Endometrium (tissue), 2 donors: ENCODE data around the gene PPT2.

ENCODE experiments used
- FAIRE-seq: peaks from 2 replicates; lab custom pipeline; 2012; peaks lifted over from hg19 to GRCh38; lab: Jason Lieb, UNC
- donor health status: control.
- donor health status: control.

Gene PPT2

DNA sequence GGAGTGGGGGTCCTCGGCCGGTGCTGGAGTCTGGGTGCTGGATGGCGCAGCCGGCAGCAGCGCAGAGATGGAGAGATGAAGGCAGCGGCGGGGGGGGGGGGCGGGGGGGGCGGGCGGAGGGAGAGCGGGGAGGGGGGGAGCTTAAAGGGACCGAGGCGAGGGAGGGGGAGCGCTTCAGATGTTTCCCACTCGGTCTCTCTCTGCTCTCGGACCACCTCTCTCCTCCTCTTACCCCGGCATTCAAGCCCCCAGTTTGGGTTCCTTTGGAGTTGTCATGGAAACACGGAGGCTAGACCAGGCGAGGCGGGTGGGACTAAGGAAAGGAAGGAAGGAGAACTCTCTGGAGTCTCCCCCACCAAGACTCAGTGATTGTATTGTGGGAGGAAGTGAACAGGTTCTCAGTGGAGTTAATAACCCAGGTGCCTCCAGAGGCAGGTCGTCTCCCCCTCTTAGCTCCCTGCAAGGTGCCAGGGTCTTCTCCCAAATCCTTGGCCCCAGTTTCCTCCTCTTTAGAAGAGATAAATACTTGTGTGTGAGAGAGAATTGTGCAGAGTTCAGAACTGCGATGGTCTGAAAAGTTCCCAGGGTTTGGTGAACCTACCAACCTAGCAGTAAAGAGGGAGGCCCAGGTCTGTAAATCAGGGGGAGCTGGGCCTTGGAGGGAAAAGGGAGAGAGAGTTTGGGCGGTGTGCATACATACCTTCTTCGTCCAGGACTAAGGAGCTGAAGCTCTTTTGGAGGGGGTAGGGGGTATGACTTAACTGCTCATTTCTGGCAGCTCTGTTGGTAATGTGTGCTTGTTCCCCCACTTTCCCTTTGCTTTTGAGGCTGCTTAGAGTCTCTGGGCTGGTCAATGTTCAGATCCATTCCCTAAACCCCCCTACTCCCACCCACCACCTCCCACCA is 1.8 kb upstream of the PPT2 start, which contains the start of gene PRRT1:
TSS of gene PRRT1 (minus strand) at position 77 of the 906 bp plus-strand sequence. CDS start 112 bp downstream, outside the sequence.
- no peak for FAIRE-seq

GRCh38 chr6:32152769-32153563 is 975 bp upstream of the PPT2 start:
- no peak for FAIRE-seq

- FAIRE-seq = no peak
These were observed 697 bp downstream of the PPT2 start for GRCh38 chr6:32154514-32155161.

DNA sequence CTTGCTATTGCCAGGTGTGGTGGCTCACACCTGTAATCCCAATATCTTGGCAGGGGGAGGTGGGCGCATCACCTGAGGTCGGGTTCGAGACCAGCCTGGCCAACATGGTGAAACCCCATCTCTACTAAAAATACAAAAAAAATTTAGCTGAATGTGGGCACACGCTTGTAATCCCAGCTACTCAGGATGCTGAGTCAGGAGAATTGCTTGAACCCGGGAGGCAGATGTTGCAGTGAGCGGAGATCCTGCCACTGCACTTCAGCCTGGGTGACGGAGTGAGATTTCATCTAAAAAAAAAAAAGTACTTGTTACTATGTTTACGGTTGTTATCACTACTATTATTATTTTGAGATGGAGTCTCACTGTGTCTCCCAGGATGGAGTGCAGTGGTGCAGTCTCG is 3.0 kb downstream of the PPT2 start:
- no peak for FAIRE-seq

DNA sequence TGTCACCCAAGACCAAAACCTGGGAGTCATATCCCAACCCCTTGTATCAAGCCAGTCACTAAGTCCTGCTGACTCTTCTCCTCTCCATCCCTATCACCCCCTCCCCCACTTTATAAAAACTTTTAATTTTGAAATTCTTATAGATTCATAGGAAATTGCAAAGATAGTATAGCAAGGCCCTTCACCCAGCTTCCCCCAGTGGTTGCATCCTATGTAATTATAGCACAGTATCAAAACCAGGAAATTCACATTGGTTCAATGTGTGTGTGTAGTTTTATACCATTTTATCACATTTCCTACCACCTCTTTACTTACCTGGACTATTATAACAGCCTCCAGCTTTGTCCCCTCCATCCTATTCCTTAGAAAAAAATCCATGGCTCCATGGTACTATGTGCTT is 4.1 kb downstream of the PPT2 start:
- FAIRE-seq = no peak

DNA sequence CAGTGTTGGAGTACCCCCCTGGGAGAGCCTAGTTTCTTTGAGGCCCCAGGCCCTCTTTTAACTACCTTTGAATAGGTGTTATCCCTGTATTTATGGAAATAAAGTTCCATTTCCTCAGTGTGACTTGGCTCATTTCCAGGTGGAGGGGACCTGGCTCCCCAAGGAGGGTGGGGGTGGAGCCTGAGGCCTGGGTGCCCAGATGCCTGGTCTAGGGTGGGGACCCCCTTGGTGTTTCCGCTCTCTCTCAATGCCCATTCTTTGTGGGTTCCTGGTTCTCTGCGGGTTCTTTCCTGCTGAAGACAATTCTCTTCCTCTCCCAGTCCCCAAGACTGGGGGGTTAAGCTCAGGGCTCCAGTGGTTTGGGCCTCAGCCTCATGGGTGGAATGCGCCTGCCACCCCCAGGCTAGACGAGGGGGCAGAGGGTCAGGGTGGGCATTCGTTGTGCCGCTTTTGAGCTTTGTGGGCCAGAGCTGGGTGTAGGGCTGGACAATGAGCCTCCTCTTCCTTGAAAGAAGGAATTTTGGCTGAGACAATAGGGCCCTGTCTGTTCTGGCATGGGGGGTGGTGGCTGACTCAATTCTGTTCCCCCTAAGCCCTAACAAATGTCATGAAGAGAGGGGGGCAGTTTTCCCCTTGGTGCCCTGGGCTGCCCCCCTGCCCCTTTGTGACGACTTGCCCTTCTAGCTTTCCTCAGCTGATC is 9.8 kb downstream of the PPT2 start:
- FAIRE-seq = no peak

DNA sequence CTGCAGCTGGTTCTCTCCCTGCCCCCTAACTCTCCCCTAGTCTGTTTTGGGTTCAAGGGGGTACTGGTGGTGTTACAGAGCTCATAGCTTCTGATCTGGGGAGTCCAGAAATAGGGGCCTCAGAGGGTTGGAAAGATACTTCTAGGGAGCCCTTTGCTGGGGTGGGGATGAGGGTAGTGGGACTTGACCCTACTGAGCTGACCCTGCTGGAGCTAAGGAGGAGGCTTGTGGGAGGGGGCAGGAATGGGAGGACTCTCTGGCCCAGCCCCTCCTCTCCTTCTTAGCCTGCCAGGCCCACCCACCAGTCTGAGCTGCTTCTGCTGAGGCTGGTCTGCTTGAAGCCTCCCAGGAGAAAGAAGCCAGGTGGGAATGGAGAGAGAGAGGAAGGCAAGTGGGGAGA is 10.4 kb downstream of the PPT2 start, which contains the start of gene EGFL8:
TSS of gene EGFL8 (plus strand) at position 301 of the 400 bp plus-strand sequence. CDS start 1,571 bp downstream, outside the sequence.
- FAIRE-seq = no peak

DNA sequence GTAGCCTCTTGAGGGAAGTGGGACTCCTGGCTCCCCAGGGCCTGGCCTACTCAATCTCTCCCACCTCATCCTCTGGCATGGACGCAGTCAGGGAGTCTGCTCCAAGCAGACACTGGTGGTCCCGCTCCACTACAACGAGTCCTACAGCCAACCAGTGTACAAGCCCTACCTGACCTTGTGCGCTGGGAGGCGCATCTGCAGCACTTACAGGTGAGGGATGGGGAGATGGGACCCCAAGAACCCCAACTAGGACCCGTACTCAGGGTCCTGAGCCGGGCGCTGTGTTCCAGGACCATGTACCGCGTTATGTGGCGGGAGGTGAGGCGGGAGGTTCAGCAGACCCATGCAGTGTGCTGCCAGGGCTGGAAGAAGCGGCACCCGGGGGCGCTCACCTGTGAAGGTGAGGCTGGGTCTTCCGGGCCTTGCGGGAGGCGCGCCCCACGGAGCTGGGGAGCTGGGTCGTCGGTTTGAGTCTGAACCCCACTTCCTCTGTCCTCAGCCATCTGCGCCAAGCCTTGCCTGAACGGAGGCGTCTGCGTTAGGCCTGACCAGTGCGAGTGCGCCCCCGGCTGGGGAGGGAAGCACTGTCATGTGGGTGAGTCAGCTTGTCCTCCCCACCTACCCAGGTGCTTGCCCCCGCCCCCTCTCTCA is 12.6 kb downstream of the PPT2 start:
- FAIRE-seq = no peak

DNA sequence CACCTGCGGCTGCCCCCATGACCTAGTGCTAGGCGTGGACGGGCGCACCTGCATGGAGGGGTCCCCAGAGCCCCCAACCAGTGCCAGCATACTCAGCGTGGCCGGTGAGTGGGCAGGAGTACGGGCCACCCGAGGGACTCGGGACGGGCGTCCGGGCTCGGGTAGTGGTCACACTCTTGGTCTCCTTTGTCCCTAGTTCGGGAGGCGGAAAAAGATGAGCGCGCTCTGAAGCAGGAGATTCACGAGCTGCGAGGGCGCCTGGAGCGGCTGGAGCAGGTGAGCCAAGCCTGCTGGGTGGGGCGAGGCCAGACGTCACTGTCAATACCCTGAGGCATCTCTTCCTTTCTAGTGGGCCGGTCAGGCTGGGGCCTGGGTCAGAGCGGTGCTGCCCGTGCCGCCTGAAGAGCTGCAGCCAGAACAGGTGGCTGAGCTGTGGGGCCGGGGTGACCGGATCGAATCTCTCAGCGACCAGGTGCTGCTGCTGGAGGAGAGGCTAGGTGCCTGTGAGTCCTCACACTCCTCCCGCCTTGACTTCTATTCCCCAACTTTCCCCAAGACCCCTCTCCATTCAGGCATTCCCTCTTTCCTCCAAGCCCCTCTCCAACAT is 13.3 kb downstream of the PPT2 start:
- FAIRE-seq = no peak

DNA sequence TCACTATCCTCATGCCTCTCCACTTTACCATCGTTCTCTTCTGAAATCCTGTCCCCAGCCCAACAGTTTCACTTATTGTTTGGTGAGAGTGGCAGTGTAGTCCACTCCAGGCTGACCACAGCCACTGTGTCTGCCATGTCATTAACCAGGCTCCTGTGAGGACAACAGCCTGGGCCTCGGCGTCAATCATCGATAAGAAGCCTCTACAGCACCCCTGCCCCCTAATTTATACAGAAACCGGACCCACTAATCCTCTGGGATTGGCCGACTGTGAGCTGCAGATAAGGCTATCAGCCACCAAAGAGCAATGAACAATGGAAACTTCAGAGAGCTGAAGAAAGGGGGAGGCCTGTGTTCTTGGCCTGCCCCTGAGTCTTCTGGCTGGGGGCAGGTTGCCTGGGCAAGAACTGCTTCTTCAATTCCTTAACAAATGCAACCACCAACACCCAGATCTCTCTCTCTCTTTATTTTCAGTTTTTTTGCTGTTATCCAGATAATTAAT is 13.9 kb downstream of the PPT2 start:
- FAIRE-seq = no peak

- FAIRE-seq = no peak
These were observed 14.4 kb downstream of the PPT2 start for GRCh38 chr6:32168350-32168749.

DNA sequence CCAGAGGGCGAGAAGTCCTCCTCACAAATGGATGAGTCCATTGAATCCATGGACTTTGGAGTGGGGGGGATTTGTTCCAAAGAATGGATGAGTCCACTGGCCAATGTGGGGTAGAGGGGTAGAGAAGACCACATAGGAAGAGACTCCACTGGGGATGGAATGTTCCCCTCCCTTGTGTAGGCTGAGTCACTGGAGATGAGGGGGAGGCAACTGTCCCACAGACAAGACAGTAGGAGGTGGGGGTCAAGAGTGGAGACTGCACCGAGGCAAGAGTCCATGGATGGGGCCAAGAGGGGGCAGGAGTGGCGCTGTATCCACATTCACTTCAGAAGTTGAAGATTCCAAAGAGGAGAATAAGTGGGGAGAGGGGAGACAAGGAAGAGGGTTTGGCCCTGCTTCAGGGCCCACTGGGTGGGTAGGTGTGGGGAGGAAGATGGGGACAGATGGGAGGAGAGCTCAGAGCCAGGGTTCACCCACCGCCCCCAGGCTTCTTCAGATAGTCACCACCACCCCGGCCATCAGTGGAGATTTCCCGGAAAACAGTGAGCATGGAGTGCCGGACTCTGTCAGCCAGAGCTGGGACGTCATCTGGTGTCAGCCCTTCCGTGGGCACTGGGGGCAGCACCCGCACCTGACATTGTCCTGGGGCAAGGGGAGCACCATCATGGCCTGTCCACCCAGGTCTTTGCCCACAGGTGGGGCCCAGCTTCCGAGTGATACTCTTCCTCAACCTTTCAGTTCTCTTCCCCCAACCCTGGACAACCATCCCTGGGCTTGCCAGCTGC is 15.1 kb downstream of the PPT2 start:
- no peak for FAIRE-seq

GRCh38 chr6:32170294-32170693 is 16.4 kb downstream of the PPT2 start:
- FAIRE-seq = no peak

- no peak for FAIRE-seq
These were observed 17.3 kb downstream of the PPT2 start for GRCh38 chr6:32171234-32171633.

DNA sequence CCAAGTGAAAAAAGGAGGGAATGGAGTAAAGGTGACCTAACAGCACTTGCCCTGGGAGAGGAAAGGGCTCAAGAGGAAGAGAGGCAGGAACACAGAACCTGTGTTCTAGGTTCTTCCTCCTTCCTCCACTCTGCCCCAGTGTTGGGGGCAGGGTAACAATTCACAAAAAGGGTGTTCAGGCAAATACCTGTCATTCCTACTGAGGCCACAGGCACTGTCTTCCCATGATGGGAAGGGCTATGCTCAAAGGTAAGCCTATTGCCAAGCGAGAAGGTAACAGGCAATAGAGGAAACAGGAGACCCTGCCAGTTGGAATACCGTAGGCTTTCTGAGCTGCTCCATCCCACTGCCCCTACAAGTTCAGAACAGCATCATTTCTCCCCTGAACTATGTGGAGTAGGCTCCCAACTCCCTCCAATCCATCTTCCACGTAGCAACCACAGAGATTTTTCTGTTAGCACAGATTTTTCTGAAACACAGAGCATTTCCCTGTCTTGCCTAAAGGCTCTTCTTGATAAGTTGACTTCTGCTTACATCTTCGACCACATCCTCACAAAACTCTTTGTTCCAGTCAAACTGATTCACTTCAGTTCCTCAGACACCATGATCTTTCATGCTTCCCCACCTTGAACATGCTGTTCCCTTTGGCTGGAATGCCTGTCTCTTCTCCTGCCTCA is 19.2 kb downstream of the PPT2 start:
- no peak for FAIRE-seq

GRCh38 chr6:32174416-32174815 is 20.5 kb downstream of the PPT2 start:
- no peak for FAIRE-seq

- no peak for FAIRE-seq
These were observed 21.4 kb downstream of the PPT2 start for GRCh38 chr6:32175322-32175710.

- no peak for FAIRE-seq
These were observed 22.0 kb downstream of the PPT2 start, which contains the start of gene AGPAT1 for GRCh38 chr6:32175711-32176475. AGPAT1 (minus strand) TSS chr6:32176084; CDS start chr6:32171496, 4,588 bp downstream.
